PC-9 (cell line): ENCODE data around the gene RBMS3. TPM values are rescaled to one million over a fixed set of nuclear protein-coding genes. Genes with fewer than 3 reads are reported as not detected.

Experiments used
- BruUV-seq: library from RNA; stranded (reverse); fragments of 400-500 nt; replicated peaks from 2 replicates; lab custom pipeline; 2021; lab: Mats Ljungman, UMichigan
- CTCF ChIA-PET: fragments of 300-600 bp; sonication (Branson Sonifier 250); formaldehyde crosslinking; loops from one replicate; lab custom pipeline; 2022; ENCODE audit warnings: antibody characterized with exemption; lab: Charles Lee
- POLR2A ChIA-PET: fragments of 300-600 bp; sonication (Branson Sonifier 250); formaldehyde crosslinking; loops from one replicate; lab custom pipeline; 2022; ENCODE audit warnings: antibody characterized with exemption; ENCODE audit not compliant: unreplicated experiment; lab: Charles Lee
- DNase-seq, 2 experiments: peaks; one replicate each; pipeline versions ENCODE4 v3.0.0 to v3.0.0-alpha.2; 2015 to 2022; ENCODE audit warnings: mixed read lengths in 1 of 2
- H2AFZ ChIP-seq: fragments of 200-600 bp; sonication (generic); 2 replicates; pipeline ENCODE4 v1.8.1; 2017; ENCODE audit warnings: antibody characterized with exemption
- H3F3A ChIP-seq: fragments of 200-600 bp; sonication (generic); 2 replicates; pipeline ENCODE4 v1.8.1; 2017; ENCODE audit warnings: antibody characterized with exemption, mild to moderate bottlenecking, low read depth; ENCODE audit not compliant: insufficient read depth
- H3K27ac ChIP-seq: fragments of 200-600 bp; sonication (generic); 2 replicates; pipeline ENCODE4 v1.6.1; 2016; ENCODE audit warnings: mixed run types
- H3K27me3 ChIP-seq: fragments of 200-600 bp; sonication (generic); 2 replicates; pipeline ENCODE4 v1.6.1; 2016; ENCODE audit warnings: low read depth, mixed run types; ENCODE audit not compliant: insufficient read depth
- H3K36me3 ChIP-seq: fragments of 200-600 bp; sonication (generic); 2 replicates; pipeline ENCODE4 v1.6.1; 2016; ENCODE audit warnings: low read depth, mixed run types
- H3K4me1 ChIP-seq: fragments of 200-600 bp; sonication (generic); replicated peaks from 2 replicates; pipeline ENCODE4 v1.6.1; 2016; ENCODE audit warnings: mixed run types; ENCODE audit not compliant: insufficient read depth
- H3K4me2 ChIP-seq: fragments of 200-600 bp; sonication (generic); 2 replicates; pipeline ENCODE4 v1.6.1; 2017; ENCODE audit warnings: mixed run types
- H3K4me3 ChIP-seq: fragments of 200-600 bp; sonication (generic); 2 replicates; pipeline ENCODE4 v1.6.1; 2016; ENCODE audit warnings: mixed run types
- H3K79me2 ChIP-seq: fragments of 200-600 bp; sonication (generic); 2 replicates; pipeline ENCODE4 v1.6.1; 2017; ENCODE audit warnings: low read depth, mixed run types
- H3K9me2 ChIP-seq: fragments of 200-600 bp; sonication (generic); 2 replicates; pipeline ENCODE4 v1.8.1; 2017; ENCODE audit warnings: mild to moderate bottlenecking; ENCODE audit not compliant: insufficient read depth
- H3K9me3 ChIP-seq: fragments of 200-600 bp; sonication (generic); 2 replicates; pipeline ENCODE4 v1.8.1; 2016; ENCODE audit warnings: low read depth; ENCODE audit not compliant: insufficient read depth
- H4K20me1 ChIP-seq: fragments of 200-600 bp; sonication (generic); 2 replicates; pipeline ENCODE4 v1.8.1; 2017; ENCODE audit not compliant: insufficient read depth
- EZH2 ChIP-seq: fragments of 200-600 bp; sonication (generic); IDR thresholded peaks from 2 replicates; pipeline ENCODE4 v1.8.0; 2017; ENCODE audit warnings: antibody characterized with exemption, low read depth
- intact Hi-C: fragments of 100-400 bp; cut with micrococcal nuclease; formaldehyde crosslinking; loops from one replicate; pipeline ENCODE4 v1.10.0; 2022; ENCODE audit not compliant: unreplicated experiment
- total RNA-seq: library from RNA; stranded (reverse); gene quantifications from 2 replicates; pipeline ENCODE4 v1.2.3, GENCODE V29; 2021
- TF ChIP-seq, protein P1 (sequence below): fragments of 200-600 bp; sonication (generic); conservative IDR thresholded peaks from 2 replicates; pipeline ENCODE4 v1.6.1; 2017; ENCODE audit warnings: mixed run types, antibody characterized with exemption, mild to moderate bottlenecking, moderate library complexity

RBMS3 gene
- total RNA-seq, 1 experiment from 2014 or later: 3.5 TPM

DNA sequence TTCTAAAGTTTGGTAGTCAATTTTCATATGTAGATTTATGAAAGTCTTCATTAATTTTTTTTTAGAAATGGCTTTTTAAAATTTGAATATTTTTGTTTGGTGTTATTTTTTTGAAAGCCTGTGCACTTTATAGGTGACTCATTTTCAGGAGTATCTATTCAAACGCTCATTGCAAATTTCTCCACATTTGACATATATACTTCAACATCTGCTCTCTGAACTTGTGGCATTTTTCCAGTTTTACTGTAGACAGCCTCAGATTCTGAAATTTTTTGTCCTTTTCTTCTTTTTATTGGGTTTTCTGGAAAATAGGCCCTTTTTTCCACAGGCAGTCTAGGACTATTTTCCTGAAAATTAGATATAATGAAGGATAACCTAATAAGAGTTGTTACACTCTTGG, 396.6 kb downstream of the RBMS3 start:
- Histone ChIP-seq H3K4me2 (no peak overlapping the region), H3K27ac (no peak overlapping the region), H3K79me2 (no peaks in the 10 kb centered on the region), H2AFZ (no peak overlapping the region), H3K4me1 (no peaks in the 10 kb centered on the region), H3K9me3 (no peaks in the 10 kb centered on the region), H3F3A (no peaks in the 10 kb centered on the region), H3K9me2 (no peaks in the 10 kb centered on the region), H4K20me1 (no peaks in the 10 kb centered on the region), H3K36me3 (no peaks in the 10 kb centered on the region), H3K4me3 (no peak overlapping the region), H3K27me3 (no peaks in the 10 kb centered on the region)
- intact Hi-C loops: no loop called here
- DNase-seq: no peak
- BruUV-seq: no TSS peak
- CTCF ChIA-PET: no interaction called here
- TF ChIP-seq, protein P1, sequence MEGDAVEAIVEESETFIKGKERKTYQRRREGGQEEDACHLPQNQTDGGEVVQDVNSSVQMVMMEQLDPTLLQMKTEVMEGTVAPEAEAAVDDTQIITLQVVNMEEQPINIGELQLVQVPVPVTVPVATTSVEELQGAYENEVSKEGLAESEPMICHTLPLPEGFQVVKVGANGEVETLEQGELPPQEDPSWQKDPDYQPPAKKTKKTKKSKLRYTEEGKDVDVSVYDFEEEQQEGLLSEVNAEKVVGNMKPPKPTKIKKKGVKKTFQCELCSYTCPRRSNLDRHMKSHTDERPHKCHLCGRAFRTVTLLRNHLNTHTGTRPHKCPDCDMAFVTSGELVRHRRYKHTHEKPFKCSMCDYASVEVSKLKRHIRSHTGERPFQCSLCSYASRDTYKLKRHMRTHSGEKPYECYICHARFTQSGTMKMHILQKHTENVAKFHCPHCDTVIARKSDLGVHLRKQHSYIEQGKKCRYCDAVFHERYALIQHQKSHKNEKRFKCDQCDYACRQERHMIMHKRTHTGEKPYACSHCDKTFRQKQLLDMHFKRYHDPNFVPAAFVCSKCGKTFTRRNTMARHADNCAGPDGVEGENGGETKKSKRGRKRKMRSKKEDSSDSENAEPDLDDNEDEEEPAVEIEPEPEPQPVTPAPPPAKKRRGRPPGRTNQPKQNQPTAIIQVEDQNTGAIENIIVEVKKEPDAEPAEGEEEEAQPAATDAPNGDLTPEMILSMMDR: no peak
- no peak for TF ChIP-seq EZH2
- POLR2A ChIA-PET: no interaction called here

DNA sequence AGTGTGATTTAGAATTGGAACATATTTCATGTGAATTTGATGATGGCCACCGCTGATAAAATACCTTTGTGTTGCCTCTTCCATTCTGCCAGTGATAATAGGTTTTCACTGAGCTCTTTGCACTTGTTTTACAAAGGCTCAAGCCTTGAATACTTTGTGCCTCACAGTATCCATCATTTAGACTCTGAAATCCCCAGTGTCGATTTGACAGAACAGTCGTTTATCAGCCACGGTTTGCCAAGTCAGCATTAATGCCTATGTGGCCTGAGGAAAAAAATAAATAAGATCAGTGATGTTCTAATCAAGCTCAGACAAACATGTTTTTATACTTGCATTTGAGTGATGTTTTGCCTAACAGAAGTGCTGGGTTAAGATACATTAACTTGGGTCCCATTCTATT, 399.1 kb downstream of the RBMS3 start:
- POLR2A ChIA-PET: no interaction called here
- H3K27ac ChIP-seq: no peak overlapping the region
- H3K27me3 ChIP-seq: no peaks in the 10 kb centered on the region
- intact Hi-C loops: no loop called here
- no peaks in the 10 kb centered on the region for H3K9me3 ChIP-seq
- DNase-seq: no peak
- H3K79me2 ChIP-seq: no peaks in the 10 kb centered on the region
- H3K36me3 ChIP-seq: no peaks in the 10 kb centered on the region
- H3K9me2 ChIP-seq: no peaks in the 10 kb centered on the region
- H3K4me3 ChIP-seq: no peak overlapping the region
- peaks cover 12% of the 10 kb centered on the region for H3K4me1 ChIP-seq
- BruUV-seq: no TSS peak
- H4K20me1 ChIP-seq: no peaks in the 10 kb centered on the region
- no peaks in the 10 kb centered on the region for H3F3A ChIP-seq
- H3K4me2 ChIP-seq: no peak overlapping the region
- TF ChIP-seq EZH2: no peak
- TF ChIP-seq, protein P1: no peak
- H2AFZ ChIP-seq: no peak overlapping the region
- CTCF ChIA-PET: no interaction called here

DNA sequence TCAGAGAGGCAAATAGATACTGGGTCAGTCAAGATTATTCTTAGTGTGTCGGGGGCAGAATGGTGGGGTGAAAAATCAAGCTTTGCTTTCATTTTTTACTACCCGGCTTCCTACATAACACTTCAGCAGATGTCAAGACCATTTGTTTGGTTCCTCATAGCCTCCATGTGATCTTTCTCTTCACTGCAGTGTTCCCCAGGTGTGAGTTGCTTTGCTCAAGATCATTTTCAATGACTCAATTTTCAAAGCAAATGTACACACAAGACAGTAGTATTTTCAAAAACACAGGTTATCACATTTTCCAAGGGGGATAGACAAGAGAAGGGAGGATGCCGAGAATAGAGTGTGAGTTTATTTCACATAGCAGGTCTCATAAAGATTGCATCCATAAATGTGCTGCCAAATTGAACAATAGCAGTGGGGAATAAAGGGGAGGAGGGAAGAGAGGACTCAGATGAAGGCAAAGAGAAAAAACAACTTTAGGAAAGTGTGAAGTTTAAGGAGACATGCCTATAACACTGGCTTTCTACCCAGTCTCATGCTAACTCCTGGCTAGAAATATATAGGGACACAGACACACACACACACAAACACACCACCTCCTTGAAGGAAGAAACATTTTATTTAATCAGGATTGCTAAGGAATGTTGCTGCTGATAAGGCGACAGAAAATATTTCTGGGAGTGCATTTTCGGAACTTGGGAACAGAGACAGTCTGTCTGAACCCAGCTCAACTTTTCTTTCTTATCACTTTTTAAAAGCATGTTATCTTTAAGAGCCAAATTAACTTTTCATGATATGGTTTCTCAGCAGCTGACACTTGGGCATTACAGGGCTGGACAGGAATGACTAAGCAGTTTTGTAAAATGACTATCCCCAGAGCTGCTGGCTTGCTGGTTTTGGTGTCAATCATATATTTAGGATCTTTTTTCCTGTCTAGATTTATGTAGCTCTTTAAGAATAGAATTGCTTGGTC, 402.4 kb downstream of the RBMS3 start:
- intact Hi-C loops: no loop called here
- peak in 1 of 2 experiments; percentile 17 for DNase-seq
- Histone ChIP-seq H3K4me3 (no peak overlapping the region), H3K9me2 (no peaks in the 10 kb centered on the region), H2AFZ (peak overlapping the region; percentile 76), H3K27ac (peak overlapping the region; percentile 64), H3K4me2 (peak overlapping the region; percentile 27; the same call in 1 of the 2 replicates), H3K9me3 (no peaks in the 10 kb centered on the region), H3K27me3 (no peaks in the 10 kb centered on the region), H3K4me1 (peaks cover 12% of the 10 kb centered on the region), H3K36me3 (no peaks in the 10 kb centered on the region), H4K20me1 (no peaks in the 10 kb centered on the region), H3K79me2 (no peaks in the 10 kb centered on the region), H3F3A (no peaks in the 10 kb centered on the region)
- no TSS peak for BruUV-seq
- CTCF ChIA-PET: interaction anchor here (0.6 kb wide), 2 partner anchors 68 to 124 kb away, joined by 3 read pairs; no protein-coding TSS in a partner anchor
- TF ChIP-seq, protein P1: no peak
- TF ChIP-seq EZH2: no peak
- POLR2A ChIA-PET: interaction anchor here (0.6 kb wide), 1 partner anchor 345 kb away, joined by 10 read pairs; no protein-coding TSS in a partner anchor
